Vagina (tissue), 2 donors: ENCODE measurements around the gene PHKG2. TPM values are rescaled to one million over a fixed set of nuclear protein-coding genes. Genes with fewer than 3 reads are reported as not detected.
"Not testable (repeated sequence)": the region's sequence is repeated elsewhere in the genome, so short reads cannot be mapped to it uniquely, and the experiment has no call there.

Experiments
- DNase-seq, 2 donors: peaks; one replicate each; pipeline ENCODE4 v3.0.0-alpha.2; 2017; ENCODE audit errors: extremely low spot score in 2 of 2
- H3K27ac ChIP-seq: fragments of 200-600 bp; sonication (generic); one replicate; pipeline ENCODE4 v1.5.1; 2019
- H3K27me3 ChIP-seq: fragments of 200-600 bp; sonication (generic); one replicate; pipeline ENCODE4 v1.5.1; 2019
- H3K36me3 ChIP-seq, 2 donors: fragments of 200-600 bp; sonication (generic); one replicate each; pipeline ENCODE4 v1.5.1; 2017 to 2019
- H3K4me1 ChIP-seq: fragments of 200-600 bp; sonication (generic); one replicate; pipeline ENCODE4 v1.5.1; 2019
- H3K4me3 ChIP-seq, 2 donors: fragments of 200-600 bp; sonication (generic); 1 replicate in 1 of 2; 2 replicates in 1 of 2; pipeline ENCODE4 v1.5.1; 2016 to 2019
- H3K9me3 ChIP-seq: fragments of 200-600 bp; sonication (generic); one replicate; pipeline ENCODE4 v1.5.1; 2019
- POLR2A ChIP-seq, 2 donors: fragments of 450-650 bp; IDR thresholded peaks; one replicate each; pipeline ENCODE4 v1.6.1; 2017; ENCODE audit warnings: antibody characterized with exemption in 2 of 2, mild to moderate bottlenecking in 2 of 2, moderate library complexity in 2 of 2
- POLR2AphosphoS5 ChIP-seq, 2 donors: sonication (generic); formaldehyde crosslinking; IDR thresholded peaks; one replicate each; pipeline ENCODE4 v1.9.0; 2017; ENCODE audit warnings: antibody characterized with exemption in 2 of 2, mild to moderate bottlenecking in 2 of 2, low read depth in 1 of 2; ENCODE audit not compliant: insufficient read depth in 1 of 2
- intact Hi-C: fragments of 100-400 bp; cut with DNase I; formaldehyde crosslinking; loops from one replicate; pipeline ENCODE4 v1.15.1; 2023
- total RNA-seq: library from RNA; depleted of rRNA; stranded (reverse); fragments of >200 nt; gene quantifications from one replicate; pipeline ENCODE4 v1.2.3, GENCODE V29; 2016
- TF ChIP-seq, protein P1 (sequence below), 3 experiments: fragments of 450-650 bp in 2 of 3; fragments of 200-600 bp in 1 of 3; sonication (generic) in 1 of 3; IDR thresholded peaks; one replicate each; pipeline ENCODE4 v1.5.1; 2017 to 2019; ENCODE audit warnings: antibody characterized with exemption in 3 of 3, mild to moderate bottlenecking in 2 of 3, moderate library complexity in 2 of 3

Gene PHKG2
- total RNA-seq, 1 donor from 2014 or later: 32.9 TPM

DNA sequence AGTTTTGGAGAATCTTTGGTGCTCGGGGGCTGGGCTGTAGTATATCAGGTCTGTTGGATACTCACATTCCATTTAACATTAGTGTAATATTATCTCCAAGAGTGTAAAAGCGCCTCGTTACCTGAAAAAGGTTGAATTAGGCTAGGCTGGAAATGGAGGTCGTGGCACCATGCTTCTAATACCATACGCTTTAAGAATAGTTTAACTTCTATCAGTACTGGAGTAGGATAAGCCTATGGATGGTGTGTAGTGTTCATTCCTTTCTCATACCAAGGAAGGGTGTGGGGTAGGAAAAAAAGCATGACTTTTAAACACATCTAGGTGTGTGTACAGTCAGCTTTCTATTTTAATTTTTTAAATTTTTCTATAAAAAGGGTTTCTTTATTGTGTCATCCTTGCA lies 47.3 kb upstream of the PHKG2 start:
- H3K4me3 ChIP-seq: no peak overlapping the region
- intact Hi-C loops: no loop called here
- no peak for TF ChIP-seq POLR2AphosphoS5 (IDR thresholded peaks at IDR 0.05; ENCODE audit: insufficient read depth in 1 of 2, low read depth in 1 of 2)
- TF ChIP-seq, protein P1, sequence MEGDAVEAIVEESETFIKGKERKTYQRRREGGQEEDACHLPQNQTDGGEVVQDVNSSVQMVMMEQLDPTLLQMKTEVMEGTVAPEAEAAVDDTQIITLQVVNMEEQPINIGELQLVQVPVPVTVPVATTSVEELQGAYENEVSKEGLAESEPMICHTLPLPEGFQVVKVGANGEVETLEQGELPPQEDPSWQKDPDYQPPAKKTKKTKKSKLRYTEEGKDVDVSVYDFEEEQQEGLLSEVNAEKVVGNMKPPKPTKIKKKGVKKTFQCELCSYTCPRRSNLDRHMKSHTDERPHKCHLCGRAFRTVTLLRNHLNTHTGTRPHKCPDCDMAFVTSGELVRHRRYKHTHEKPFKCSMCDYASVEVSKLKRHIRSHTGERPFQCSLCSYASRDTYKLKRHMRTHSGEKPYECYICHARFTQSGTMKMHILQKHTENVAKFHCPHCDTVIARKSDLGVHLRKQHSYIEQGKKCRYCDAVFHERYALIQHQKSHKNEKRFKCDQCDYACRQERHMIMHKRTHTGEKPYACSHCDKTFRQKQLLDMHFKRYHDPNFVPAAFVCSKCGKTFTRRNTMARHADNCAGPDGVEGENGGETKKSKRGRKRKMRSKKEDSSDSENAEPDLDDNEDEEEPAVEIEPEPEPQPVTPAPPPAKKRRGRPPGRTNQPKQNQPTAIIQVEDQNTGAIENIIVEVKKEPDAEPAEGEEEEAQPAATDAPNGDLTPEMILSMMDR (IDR thresholded peaks at IDR 0.05): no peak
- TF ChIP-seq POLR2A (IDR thresholded peaks at IDR 0.05): no peak
- peaks cover 4 to 58% of the 10 kb centered on the region in 2 donors for H3K36me3 ChIP-seq
- H3K9me3 ChIP-seq: no peaks in the 10 kb centered on the region
- peaks cover 25% of the 10 kb centered on the region for H3K4me1 ChIP-seq
- no peak for DNase-seq
- H3K27me3 ChIP-seq: no peaks in the 10 kb centered on the region
- H3K27ac ChIP-seq: no peak overlapping the region

DNA sequence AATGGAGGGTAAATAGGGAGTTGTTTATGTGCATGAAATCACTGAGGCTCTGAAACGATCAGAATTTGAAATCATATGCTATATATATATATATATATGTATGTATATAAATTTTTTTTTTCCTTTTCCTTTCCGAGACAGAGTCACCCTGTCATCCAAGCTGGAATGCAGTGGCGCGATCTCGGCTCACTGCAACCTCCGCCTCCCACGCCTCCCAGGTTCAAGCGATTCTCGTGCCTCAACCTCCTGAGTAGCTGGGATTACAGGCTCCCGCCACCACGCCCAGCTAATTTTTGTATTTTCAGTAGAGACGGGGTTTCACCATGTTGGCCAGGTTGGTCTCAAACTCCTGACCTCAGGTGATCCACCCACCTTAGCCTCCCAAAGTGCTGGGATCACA lies 45.2 kb upstream of the PHKG2 start:
- H3K4me1 ChIP-seq: peaks cover 19% of the 10 kb centered on the region
- H3K27ac ChIP-seq, intact Hi-C loops, DNase-seq, H3K9me3 ChIP-seq, H3K27me3 ChIP-seq, H3K4me3 ChIP-seq: not testable (repeated sequence)
- peaks cover 4 to 79% of the 10 kb centered on the region in 2 donors for H3K36me3 ChIP-seq

DNA sequence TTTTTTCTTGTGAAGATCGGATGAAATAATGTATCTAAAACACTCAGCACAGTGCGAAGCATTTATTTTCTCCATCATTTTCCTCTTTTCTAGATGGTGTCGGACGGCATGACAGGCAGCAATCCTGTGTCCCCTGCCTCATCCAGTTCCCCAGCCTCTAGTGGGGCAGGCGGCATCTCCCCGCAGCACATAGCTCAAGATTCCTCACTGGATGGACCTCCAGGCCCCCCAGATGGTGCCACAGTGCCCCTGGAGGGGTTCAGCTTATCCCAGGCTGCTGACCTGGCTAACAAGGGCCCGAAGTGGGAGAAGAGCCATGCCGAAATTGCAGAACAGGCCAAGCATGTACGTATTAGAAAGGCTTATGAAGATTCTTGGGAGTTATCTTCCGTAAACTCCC lies 44.3 kb upstream of the PHKG2 start:
- TF ChIP-seq POLR2A (IDR thresholded peaks at IDR 0.05) (no peak), POLR2AphosphoS5 (IDR thresholded peaks at IDR 0.05; ENCODE audit: insufficient read depth in 1 of 2, low read depth in 1 of 2) (no peak)
- TF ChIP-seq, protein P1 (IDR thresholded peaks at IDR 0.05): no peak
- intact Hi-C loops: no loop called here

DNA sequence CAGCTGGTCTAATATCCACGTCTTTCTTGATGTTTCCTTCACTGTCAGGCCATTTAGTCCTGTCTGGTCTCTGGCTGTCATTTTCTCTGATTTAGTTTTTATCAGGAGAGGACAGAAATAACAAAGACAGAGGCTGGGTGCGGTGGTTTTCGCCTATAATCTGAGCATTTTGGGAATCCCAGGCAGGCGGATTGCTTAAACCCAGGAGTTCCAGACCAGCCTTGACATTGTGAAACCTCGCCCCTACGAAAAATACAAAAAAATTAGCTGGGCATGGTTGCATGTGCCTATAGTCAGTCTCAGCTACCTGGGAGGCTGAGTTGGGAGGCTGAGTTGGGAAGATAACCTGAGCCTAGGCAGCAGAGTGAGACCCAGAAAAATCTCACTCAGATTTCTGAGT lies 42.2 kb upstream of the PHKG2 start:
- no peak for DNase-seq
- Histone ChIP-seq H3K4me3 (no peak overlapping the region), H3K27ac (no peak overlapping the region), H3K9me3 (no peaks in the 10 kb centered on the region), H3K4me1 (peaks cover under 1% of the 10 kb centered on the region), H3K27me3 (no peaks in the 10 kb centered on the region), H3K36me3 (peaks cover 11 to 98% of the 10 kb centered on the region in 2 donors)
- intact Hi-C loops: no loop called here
- TF ChIP-seq, protein P1 (IDR thresholded peaks at IDR 0.05): no peak
- TF ChIP-seq POLR2A (IDR thresholded peaks at IDR 0.05): no peak
- no peak for TF ChIP-seq POLR2AphosphoS5 (IDR thresholded peaks at IDR 0.05; ENCODE audit: insufficient read depth in 1 of 2, low read depth in 1 of 2)

More for the DNA sequence above, 44.3 kb upstream of the PHKG2 start:
- Histone ChIP-seq H3K27me3 (no peaks in the 10 kb centered on the region), H3K4me1 (peaks cover 19% of the 10 kb centered on the region), H3K4me3 (no peak overlapping the region), H3K27ac (no peak overlapping the region), H3K36me3 (peaks cover 4 to 88% of the 10 kb centered on the region in 2 donors), H3K9me3 (no peaks in the 10 kb centered on the region)
- DNase-seq: no peak

DNA sequence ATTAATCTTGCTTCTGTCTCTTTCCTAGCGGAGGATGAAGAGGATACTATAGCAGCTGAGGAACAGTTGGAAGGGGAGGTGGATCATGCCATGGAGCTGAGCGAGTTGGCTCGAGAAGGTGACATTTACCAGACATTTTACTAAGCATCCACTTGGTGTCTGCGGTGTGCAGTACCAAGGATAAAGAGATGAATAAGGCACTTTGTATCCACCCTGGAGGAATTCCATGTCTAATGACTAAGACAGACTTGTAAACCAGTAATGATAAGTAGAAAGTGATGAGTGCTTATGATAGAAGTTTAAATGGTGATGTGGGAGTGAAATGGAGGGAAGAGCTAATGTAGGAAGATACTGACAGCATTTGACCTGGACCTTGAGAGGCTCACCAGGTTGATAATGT lies 37.3 kb upstream of the PHKG2 start:
- H3K36me3 ChIP-seq: peaks cover 12 to 92% of the 10 kb centered on the region in 2 donors

More for the DNA sequence above, 37.3 kb upstream of the PHKG2 start:
- Histone ChIP-seq H3K27me3 (no peaks in the 10 kb centered on the region), H3K9me3 (no peaks in the 10 kb centered on the region), H3K4me3 (no peak overlapping the region), H3K4me1 (no peaks in the 10 kb centered on the region), H3K27ac (no peak overlapping the region)
- TF ChIP-seq, protein P1 (IDR thresholded peaks at IDR 0.05): no peak
- no peak for TF ChIP-seq POLR2AphosphoS5 (IDR thresholded peaks at IDR 0.05; ENCODE audit: insufficient read depth in 1 of 2, low read depth in 1 of 2)
- no peak for TF ChIP-seq POLR2A (IDR thresholded peaks at IDR 0.05)
- intact Hi-C loops: no loop called here
- no peak for DNase-seq
